Loucy (cell line): ENCODE measurements around the gene IFITM1.
"Not testable (repeated sequence)": the region's sequence is repeated elsewhere in the genome, so short reads cannot be mapped to it uniquely, and the experiment has no call there.

Source experiments
- H2AFZ ChIP-seq: fragments of 200-600 bp; sonication (generic); 2 replicates; pipeline ENCODE4 v1.6.0; 2016; ENCODE audit warnings: antibody characterized with exemption, mild to moderate bottlenecking, low read length, moderate library complexity
- H3F3A ChIP-seq: fragments of 200-600 bp; 2 replicates; pipeline ENCODE4 v1.6.0; 2016; ENCODE audit warnings: antibody characterized with exemption, low read depth, mild to moderate bottlenecking
- H3K27me3 ChIP-seq: fragments of 200-600 bp; sonication (generic); 2 replicates; pipeline ENCODE4 v1.6.1; 2014; ENCODE audit warnings: low read length, mild to moderate bottlenecking; ENCODE audit not compliant: insufficient read depth, poor library complexity, severe bottlenecking
- H3K36me3 ChIP-seq: fragments of 200-600 bp; sonication (generic); 2 replicates; pipeline ENCODE4 v1.6.1; 2016; ENCODE audit warnings: low read length; ENCODE audit not compliant: insufficient read depth
- H3K4me1 ChIP-seq: fragments of 200-600 bp; sonication (generic); 2 replicates; pipeline ENCODE4 v1.5.1; 2014; ENCODE audit warnings: low read length, mild to moderate bottlenecking; ENCODE audit not compliant: insufficient read depth, poor library complexity, severe bottlenecking
- H3K4me2 ChIP-seq: fragments of 200-600 bp; sonication (generic); 2 replicates; pipeline ENCODE4 v1.6.0; 2014; ENCODE audit warnings: antibody characterized with exemption, low read length, low read depth, mild to moderate bottlenecking; ENCODE audit not compliant: poor library complexity, severe bottlenecking
- H3K4me3 ChIP-seq: fragments of 200-600 bp; sonication (generic); 2 replicates; pipeline ENCODE4 v1.5.1; 2014; ENCODE audit warnings: low read length, mild to moderate bottlenecking, mixed read lengths; ENCODE audit not compliant: poor library complexity, severe bottlenecking
- H3K79me2 ChIP-seq: fragments of 200-600 bp; sonication (generic); 2 replicates; pipeline ENCODE4 v1.6.1; 2014; ENCODE audit warnings: low read length; ENCODE audit not compliant: insufficient read depth
- H3K9ac ChIP-seq: fragments of 200-600 bp; sonication (generic); 2 replicates; pipeline ENCODE4 v1.6.0; 2014; ENCODE audit warnings: mild to moderate bottlenecking, low read depth, low read length, moderate library complexity; ENCODE audit not compliant: poor library complexity, severe bottlenecking
- H3K9me2 ChIP-seq: fragments of 200-600 bp; sonication (generic); replicated peaks from 2 replicates; pipeline ENCODE4 v1.6.1; 2016; ENCODE audit warnings: low read depth, low read length, mixed read lengths
- H3K9me3 ChIP-seq: fragments of 200-600 bp; sonication (generic); 2 replicates; pipeline ENCODE4 v1.6.1; 2014; ENCODE audit warnings: mild to moderate bottlenecking, antibody characterized with exemption, low read length, low read depth; ENCODE audit not compliant: insufficient read depth
- H4K20me1 ChIP-seq: fragments of 200-600 bp; sonication (generic); 2 replicates; pipeline ENCODE4 v1.6.0; 2014; ENCODE audit warnings: antibody characterized with exemption, low read length, mild to moderate bottlenecking; ENCODE audit not compliant: insufficient read depth, poor library complexity, severe bottlenecking
- EZH2phosphoT487 ChIP-seq: fragments of 200-600 bp; IDR thresholded peaks from 2 replicates; pipeline ENCODE4 v1.6.1; 2018; ENCODE audit warnings: antibody characterized with exemption, mild to moderate bottlenecking, moderate library complexity, borderline replicate concordance
- TF ChIP-seq, protein P1 (sequence below): fragments of 200-600 bp; sonication (generic); conservative IDR thresholded peaks from 2 replicates; pipeline ENCODE4 v1.5.1; 2014; ENCODE audit warnings: mild to moderate bottlenecking, antibody characterized with exemption, low read length

IFITM1 gene

GRCh38 chr11:330694-331357 is 17.0 kb downstream of the IFITM1 start:
- Histone ChIP-seq H4K20me1 (no peaks in the 10 kb centered on the region), H3F3A (peaks cover 45% of the 10 kb centered on the region), H3K4me1 (peaks cover 83% of the 10 kb centered on the region), H2AFZ (no peak overlapping the region), H3K9ac (peak overlapping the region; percentile 96), H3K4me2 (peak overlapping the region; percentile 82), H3K36me3 (no peaks in the 10 kb centered on the region), H3K79me2 (peaks cover 61% of the 10 kb centered on the region), H3K9me2 (no peaks in the 10 kb centered on the region), H3K9me3 (no peaks in the 10 kb centered on the region), H3K27me3 (no peaks in the 10 kb centered on the region), H3K4me3 (peak overlapping the region; percentile 88)
- TF ChIP-seq, protein P1, sequence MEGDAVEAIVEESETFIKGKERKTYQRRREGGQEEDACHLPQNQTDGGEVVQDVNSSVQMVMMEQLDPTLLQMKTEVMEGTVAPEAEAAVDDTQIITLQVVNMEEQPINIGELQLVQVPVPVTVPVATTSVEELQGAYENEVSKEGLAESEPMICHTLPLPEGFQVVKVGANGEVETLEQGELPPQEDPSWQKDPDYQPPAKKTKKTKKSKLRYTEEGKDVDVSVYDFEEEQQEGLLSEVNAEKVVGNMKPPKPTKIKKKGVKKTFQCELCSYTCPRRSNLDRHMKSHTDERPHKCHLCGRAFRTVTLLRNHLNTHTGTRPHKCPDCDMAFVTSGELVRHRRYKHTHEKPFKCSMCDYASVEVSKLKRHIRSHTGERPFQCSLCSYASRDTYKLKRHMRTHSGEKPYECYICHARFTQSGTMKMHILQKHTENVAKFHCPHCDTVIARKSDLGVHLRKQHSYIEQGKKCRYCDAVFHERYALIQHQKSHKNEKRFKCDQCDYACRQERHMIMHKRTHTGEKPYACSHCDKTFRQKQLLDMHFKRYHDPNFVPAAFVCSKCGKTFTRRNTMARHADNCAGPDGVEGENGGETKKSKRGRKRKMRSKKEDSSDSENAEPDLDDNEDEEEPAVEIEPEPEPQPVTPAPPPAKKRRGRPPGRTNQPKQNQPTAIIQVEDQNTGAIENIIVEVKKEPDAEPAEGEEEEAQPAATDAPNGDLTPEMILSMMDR: no peak
- TF ChIP-seq EZH2phosphoT487: no peak

DNA sequence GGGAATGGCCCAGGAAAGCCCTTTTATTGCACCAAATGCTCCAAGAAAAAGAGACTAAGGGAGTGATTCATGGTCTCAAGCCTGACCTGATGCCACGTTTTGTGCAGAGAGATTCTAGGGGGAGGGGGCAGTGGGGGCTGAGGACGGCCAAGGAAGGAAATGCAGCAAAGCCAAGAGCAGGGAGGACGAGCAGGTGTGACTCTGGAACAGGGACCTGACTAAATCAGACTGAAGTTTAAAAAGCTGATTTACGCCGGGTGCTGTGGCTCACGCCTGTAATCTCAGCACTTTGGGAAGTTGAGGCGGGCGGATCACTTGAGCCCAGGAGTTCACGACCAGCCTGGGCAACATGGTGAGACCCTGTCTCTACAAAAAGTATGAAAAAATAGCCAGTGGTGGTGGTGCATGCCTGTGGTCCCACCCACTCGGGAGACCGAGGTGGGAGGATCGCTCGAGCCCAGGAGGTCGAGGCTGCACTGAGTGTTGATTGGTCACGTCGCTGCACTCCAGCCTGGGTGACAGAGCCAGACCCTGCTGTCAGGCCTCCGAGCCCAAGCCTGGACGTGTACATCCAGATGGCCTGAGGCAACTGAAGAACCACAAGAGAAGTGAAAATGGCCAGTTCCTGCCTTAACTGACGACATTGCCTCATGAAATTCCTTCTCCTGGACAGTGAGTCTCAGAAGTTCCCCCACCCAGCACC is 17.7 kb downstream of the IFITM1 start:
- Histone ChIP-seq H2AFZ (no peak overlapping the region), H3K4me3 (peak overlapping the region; percentile 88), H3K79me2 (peaks cover 59% of the 10 kb centered on the region), H3F3A (peaks cover 49% of the 10 kb centered on the region), H4K20me1 (no peaks in the 10 kb centered on the region), H3K4me1 (peaks cover 83% of the 10 kb centered on the region), H3K9me2 (no peaks in the 10 kb centered on the region), H3K36me3 (no peaks in the 10 kb centered on the region), H3K27me3 (no peaks in the 10 kb centered on the region), H3K9me3 (no peaks in the 10 kb centered on the region), H3K9ac (peak overlapping the region; percentile 96), H3K4me2 (peak overlapping the region; percentile 82)
- TF ChIP-seq, protein P1: no peak
- no peak for TF ChIP-seq EZH2phosphoT487

DNA sequence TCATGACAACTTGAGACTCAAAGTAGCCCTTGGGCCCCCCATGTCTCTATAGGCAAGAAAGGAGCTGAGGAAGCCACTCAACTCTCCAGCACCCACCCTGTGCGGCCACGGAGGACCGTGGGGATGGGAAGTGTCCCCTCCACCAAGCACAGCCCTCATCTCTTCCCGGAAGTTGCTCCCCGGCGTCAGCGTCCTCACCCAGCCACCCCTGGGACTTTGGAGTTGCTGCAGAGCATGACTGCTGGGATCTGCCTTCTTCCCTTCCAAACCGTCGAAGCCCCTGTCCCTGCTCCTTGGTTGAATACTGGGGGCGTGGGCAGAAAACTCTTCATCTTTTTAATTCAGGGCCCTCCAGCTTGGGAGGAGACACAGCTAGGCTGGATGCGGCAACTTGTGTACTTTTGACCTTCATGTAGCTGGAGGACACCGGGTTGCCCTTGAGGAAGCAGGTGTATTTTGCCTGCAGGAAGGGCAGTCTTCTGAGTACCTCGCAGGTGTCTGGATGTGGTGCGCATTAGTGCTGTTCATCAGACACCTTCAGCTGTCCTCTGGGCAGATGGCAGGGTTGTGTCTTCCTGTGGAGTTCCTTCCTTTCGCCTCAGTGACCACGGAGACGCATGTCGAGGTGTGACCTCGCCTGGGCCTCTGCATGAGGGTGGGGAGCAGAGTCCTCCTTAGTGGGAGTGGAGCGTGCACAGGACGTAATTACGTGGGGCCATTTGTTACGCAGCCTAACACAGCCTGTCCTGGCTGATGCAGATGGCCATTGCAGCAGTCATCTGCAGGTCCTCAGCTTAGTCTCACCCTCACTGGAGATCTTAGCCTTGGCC is 19.0 kb downstream of the IFITM1 start:
- Histone ChIP-seq H2AFZ (no peak overlapping the region), H3K9me3 (no peaks in the 10 kb centered on the region), H3K4me2 (peak overlapping the region; percentile 82), H3K36me3 (no peaks in the 10 kb centered on the region), H3K9ac (peak overlapping the region; percentile 96), H4K20me1 (no peaks in the 10 kb centered on the region), H3F3A (peaks cover 42% of the 10 kb centered on the region), H3K27me3 (no peaks in the 10 kb centered on the region), H3K4me1 (peaks cover 76% of the 10 kb centered on the region), H3K9me2 (no peaks in the 10 kb centered on the region), H3K4me3 (peak overlapping the region; percentile 88), H3K79me2 (peaks cover 53% of the 10 kb centered on the region)
- TF ChIP-seq, protein P1: no peak
- TF ChIP-seq EZH2phosphoT487: no peak

- H4K20me1 ChIP-seq, H3K9me3 ChIP-seq, H3K36me3 ChIP-seq, H3K27me3 ChIP-seq, H3K9me2 ChIP-seq, H2AFZ ChIP-seq: not testable (repeated sequence)
- H3K79me2 ChIP-seq: peaks cover 47% of the 10 kb centered on the region
- H3K4me1 ChIP-seq: peaks cover 68% of the 10 kb centered on the region
- H3K4me3 ChIP-seq: peak overlapping the region; percentile 88
- peak overlapping the region; percentile 96 for H3K9ac ChIP-seq
- H3F3A ChIP-seq: peaks cover 34% of the 10 kb centered on the region
- H3K4me2 ChIP-seq: peak overlapping the region; percentile 82
Observed at GRCh38 chr11:333616-334263, 19.9 kb downstream of the IFITM1 start.
